ENCODE measurements around the gene INPP4A. TPM values are rescaled to one million over a fixed set of nuclear protein-coding genes. Genes with fewer than 3 reads are reported as not detected.
A peak's percentile ranks its signal among the peaks of the same experiment; 100 is the strongest.

The INPP4A gene
- polyA plus RNA-seq, 1 donor (not counting 4 experiments of a cell fraction or from before 2014, with no cell fraction given), result 10.7 TPM

GRCh38 chr2:98487806-98488189, 43.1 kb downstream of the INPP4A start:
- H3K9ac ChIP-seq (ENCODE audit: control insufficient read depth, extremely low read depth, insufficient read depth, low read length), result no peak overlapping the region
- peaks cover 10% of the 10 kb centered on the region for H3K79me2 ChIP-seq (ENCODE audit: control insufficient read depth, insufficient read depth, low read length)
- H3K4me2 ChIP-seq (ENCODE audit: control insufficient read depth, extremely low read depth, insufficient read depth, low read depth, low read length), result no peak overlapping the region
- H3K4me3 ChIP-seq (ENCODE audit: control insufficient read depth in 2 of 3, extremely low read depth in 1 of 3, insufficient read depth in 2 of 3, low read depth in 1 of 3, low read length in 3 of 3), result no peak overlapping the region
- DNase-seq (ENCODE audit: low read depth, low spot score), result no peak
- no peaks in the 10 kb centered on the region for H3K9me1 ChIP-seq (ENCODE audit: control insufficient read depth, extremely low read depth, insufficient read depth, low read length)
- peaks cover 7% of the 10 kb centered on the region for H3K4me1 ChIP-seq (ENCODE audit: control insufficient read depth, extremely low read depth, insufficient read depth, low read length)
- TF ChIP-seq EZH2 (IDR thresholded peaks at IDR 0.05; ENCODE audit: low read length), result no peak
- TF ChIP-seq, protein P1, sequence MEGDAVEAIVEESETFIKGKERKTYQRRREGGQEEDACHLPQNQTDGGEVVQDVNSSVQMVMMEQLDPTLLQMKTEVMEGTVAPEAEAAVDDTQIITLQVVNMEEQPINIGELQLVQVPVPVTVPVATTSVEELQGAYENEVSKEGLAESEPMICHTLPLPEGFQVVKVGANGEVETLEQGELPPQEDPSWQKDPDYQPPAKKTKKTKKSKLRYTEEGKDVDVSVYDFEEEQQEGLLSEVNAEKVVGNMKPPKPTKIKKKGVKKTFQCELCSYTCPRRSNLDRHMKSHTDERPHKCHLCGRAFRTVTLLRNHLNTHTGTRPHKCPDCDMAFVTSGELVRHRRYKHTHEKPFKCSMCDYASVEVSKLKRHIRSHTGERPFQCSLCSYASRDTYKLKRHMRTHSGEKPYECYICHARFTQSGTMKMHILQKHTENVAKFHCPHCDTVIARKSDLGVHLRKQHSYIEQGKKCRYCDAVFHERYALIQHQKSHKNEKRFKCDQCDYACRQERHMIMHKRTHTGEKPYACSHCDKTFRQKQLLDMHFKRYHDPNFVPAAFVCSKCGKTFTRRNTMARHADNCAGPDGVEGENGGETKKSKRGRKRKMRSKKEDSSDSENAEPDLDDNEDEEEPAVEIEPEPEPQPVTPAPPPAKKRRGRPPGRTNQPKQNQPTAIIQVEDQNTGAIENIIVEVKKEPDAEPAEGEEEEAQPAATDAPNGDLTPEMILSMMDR (optimal IDR thresholded peaks at IDR 0.05 in 1 of 3, IDR thresholded peaks at IDR 0.05 in 1 of 3, conservative IDR thresholded peaks at IDR 0.05 in 1 of 3; ENCODE audit: extremely low read depth in 1 of 3, insufficient read depth in 2 of 3, low read length in 3 of 3), result peak; percentile 35 to 70 (median 46)
- no peak overlapping the region for H2AFZ ChIP-seq (ENCODE audit: control insufficient read depth, low read length)
- H3K36me3 ChIP-seq (ENCODE audit: control insufficient read depth in 2 of 2, extremely low read depth in 1 of 2, insufficient read depth in 2 of 2, low read length in 2 of 2), result peaks cover 0 to 2% of the 10 kb centered on the region in 2 experiments
- H3K27ac ChIP-seq (ENCODE audit: control insufficient read depth, insufficient read depth, low read length), result no peak overlapping the region
- H3K9me3 ChIP-seq (ENCODE audit: control insufficient read depth, low read depth, low read length), result no peaks in the 10 kb centered on the region
- no peaks in the 10 kb centered on the region for H3K27me3 ChIP-seq (ENCODE audit: control insufficient read depth, extremely low read depth, insufficient read depth, low read length)
- no peak for FAIRE-seq
- no peaks in the 10 kb centered on the region for H4K20me1 ChIP-seq (ENCODE audit: control insufficient read depth, extremely low read depth, insufficient read depth, low read length)
- dilution Hi-C loops (cut with MboI; ENCODE audit: extremely low pct_ligation_motif_present, low sequenced_read_pairs), result no loop called here

- H2AFZ ChIP-seq (ENCODE audit: control insufficient read depth, low read length), result no peak overlapping the region
- no peak overlapping the region for H3K9ac ChIP-seq (ENCODE audit: control insufficient read depth, extremely low read depth, insufficient read depth, low read length)
- no peak for FAIRE-seq
- dilution Hi-C loops (cut with MboI; ENCODE audit: extremely low pct_ligation_motif_present, low sequenced_read_pairs), result no loop called here
- no peak overlapping the region for H3K27ac ChIP-seq (ENCODE audit: control insufficient read depth, insufficient read depth, low read length)
- H4K20me1 ChIP-seq (ENCODE audit: control insufficient read depth, extremely low read depth, insufficient read depth, low read length), result no peaks in the 10 kb centered on the region
- H3K4me3 ChIP-seq (ENCODE audit: control insufficient read depth in 2 of 3, extremely low read depth in 1 of 3, insufficient read depth in 2 of 3, low read depth in 1 of 3, low read length in 3 of 3), result no peak overlapping the region
- peaks cover 0 to 2% of the 10 kb centered on the region in 2 experiments for H3K36me3 ChIP-seq (ENCODE audit: control insufficient read depth in 2 of 2, extremely low read depth in 1 of 2, insufficient read depth in 2 of 2, low read length in 2 of 2)
- no peak for DNase-seq (ENCODE audit: low read depth, low spot score)
- H3K4me1 ChIP-seq (ENCODE audit: control insufficient read depth, extremely low read depth, insufficient read depth, low read length), result peaks cover 4% of the 10 kb centered on the region
- TF ChIP-seq EZH2 (IDR thresholded peaks at IDR 0.05; ENCODE audit: low read length), result no peak
- TF ChIP-seq, protein P1 (optimal IDR thresholded peaks at IDR 0.05 in 1 of 3, IDR thresholded peaks at IDR 0.05 in 1 of 3, conservative IDR thresholded peaks at IDR 0.05 in 1 of 3; ENCODE audit: extremely low read depth in 1 of 3, insufficient read depth in 2 of 3, low read length in 3 of 3), result no peak
- no peaks in the 10 kb centered on the region for H3K9me3 ChIP-seq (ENCODE audit: control insufficient read depth, low read depth, low read length)
- H3K4me2 ChIP-seq (ENCODE audit: control insufficient read depth, extremely low read depth, insufficient read depth, low read depth, low read length), result no peak overlapping the region
- H3K27me3 ChIP-seq (ENCODE audit: control insufficient read depth, extremely low read depth, insufficient read depth, low read length), result no peaks in the 10 kb centered on the region
- H3K9me1 ChIP-seq (ENCODE audit: control insufficient read depth, extremely low read depth, insufficient read depth, low read length), result no peaks in the 10 kb centered on the region
- peaks cover 10% of the 10 kb centered on the region for H3K79me2 ChIP-seq (ENCODE audit: control insufficient read depth, insufficient read depth, low read length)
These were observed 43.6 kb downstream of the INPP4A start for GRCh38 chr2:98488252-98488651.
